ENCODE results near the gene C2orf69.

DNA sequence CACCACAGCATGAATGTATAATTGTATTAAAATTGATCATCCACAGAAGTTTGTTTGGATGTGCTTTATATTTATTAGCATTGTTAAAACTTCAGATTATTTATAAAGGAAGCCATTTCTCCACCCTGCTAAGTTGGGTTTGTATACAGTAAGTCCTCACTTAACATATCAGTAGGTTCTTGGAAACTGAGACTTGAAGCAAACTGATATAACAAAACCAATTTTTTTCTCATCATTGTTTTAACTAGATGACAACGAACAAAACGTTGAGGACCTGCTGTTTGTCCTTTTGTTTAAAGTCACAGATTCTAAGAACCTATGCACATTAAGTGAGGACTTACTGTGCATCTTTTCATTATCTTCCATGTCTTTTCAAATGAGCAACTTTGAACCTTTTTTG lies 17.1 kb downstream of the C2orf69 start:
- no peak for TF ChIP-seq L3MBTL2 (conservative IDR thresholded peaks at IDR 0.05)
- no peak for TF ChIP-seq BHLHE40 (IDR thresholded peaks at IDR 0.05; ENCODE audit: borderline replicate concordance)
- TF ChIP-seq ARNT (IDR thresholded peaks at IDR 0.05), result no peak
- TF ChIP-seq, protein P1, sequence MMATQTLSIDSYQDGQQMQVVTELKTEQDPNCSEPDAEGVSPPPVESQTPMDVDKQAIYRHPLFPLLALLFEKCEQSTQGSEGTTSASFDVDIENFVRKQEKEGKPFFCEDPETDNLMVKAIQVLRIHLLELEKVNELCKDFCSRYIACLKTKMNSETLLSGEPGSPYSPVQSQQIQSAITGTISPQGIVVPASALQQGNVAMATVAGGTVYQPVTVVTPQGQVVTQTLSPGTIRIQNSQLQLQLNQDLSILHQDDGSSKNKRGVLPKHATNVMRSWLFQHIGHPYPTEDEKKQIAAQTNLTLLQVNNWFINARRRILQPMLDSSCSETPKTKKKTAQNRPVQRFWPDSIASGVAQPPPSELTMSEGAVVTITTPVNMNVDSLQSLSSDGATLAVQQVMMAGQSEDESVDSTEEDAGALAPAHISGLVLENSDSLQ (IDR thresholded peaks at IDR 0.05), result no peak
- no peak for TF ChIP-seq TARDBP (IDR thresholded peaks at IDR 0.05)
- no peak for TF ChIP-seq ZNF384 (IDR thresholded peaks at IDR 0.05)
- TF ChIP-seq FOXA1 (IDR thresholded peaks at IDR 0.05), result no peak
- TF ChIP-seq ELF4 (IDR thresholded peaks at IDR 0.05), result no peak
- TF ChIP-seq SP1 (IDR thresholded peaks at IDR 0.05), result no peak
- TF ChIP-seq HDGF (IDR thresholded peaks at IDR 0.05; ENCODE audit: borderline replicate concordance), result no peak
- TF ChIP-seq SUZ12 (IDR thresholded peaks at IDR 0.05), result no peak
- TF ChIP-seq FOXM1 (IDR thresholded peaks at IDR 0.05; ENCODE audit: borderline replicate concordance), result no peak
- no peak for TF ChIP-seq FOXK2 (IDR thresholded peaks at IDR 0.05)
